ENCODE data around the gene C5orf47. TPM values are rescaled to one million over a fixed set of nuclear protein-coding genes. Genes with fewer than 3 reads are reported as not detected.

Gene C5orf47
- polyA plus RNA-seq, 1 of the 3 experiments (the other 2 are of a cell fraction), result not detected

DNA sequence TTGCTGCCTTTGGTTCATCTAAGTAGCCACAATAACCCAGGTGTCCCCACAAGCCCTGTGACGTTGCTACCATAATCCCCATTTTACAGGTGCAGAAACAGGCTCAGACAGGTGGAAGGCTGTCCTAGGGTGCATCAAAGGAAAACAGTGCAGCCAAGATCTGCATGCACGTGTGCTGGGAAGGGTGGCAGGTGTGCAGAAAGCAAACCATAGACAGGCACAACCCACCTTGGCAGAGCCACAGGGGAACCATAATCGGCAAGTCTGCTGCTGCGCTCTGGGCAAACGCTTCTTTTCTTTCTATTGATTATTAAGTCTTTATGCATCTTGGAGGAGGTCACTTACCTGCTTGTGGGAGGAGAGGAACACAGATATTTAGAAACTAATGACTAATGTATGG, 63.7 kb downstream of the C5orf47 start:
- Histone ChIP-seq H3K79me2 (ENCODE audit: insufficient read depth) (no peaks in the 10 kb centered on the region), H3K27ac (ENCODE audit: low read depth in 2 of 2, low read length in 1 of 2) (no peak overlapping the region), H3K9me2 (no peaks in the 10 kb centered on the region), H3K4me2 (no peak overlapping the region), H4K20me1 (ENCODE audit: insufficient read depth) (no peaks in the 10 kb centered on the region), H3F3A (replicated peaks; ENCODE audit: insufficient read depth) (no peaks in the 10 kb centered on the region), H3K9me3 (no peaks in the 10 kb centered on the region), H2AFZ (ENCODE audit: low read depth) (no peak overlapping the region), H3K9ac (no peak overlapping the region), H3K27me3 (ENCODE audit: insufficient read depth) (no peaks in the 10 kb centered on the region), H3K4me3 (ENCODE audit: low read depth in 2 of 2, low read length in 1 of 2) (no peak overlapping the region), H3K4me1 (ENCODE audit: control insufficient read depth in 1 of 2, insufficient read depth in 2 of 2, low read depth in 1 of 2, low read length in 1 of 2) (peaks cover 0 to 33% of the 10 kb centered on the region in 2 experiments; a peak in 2 of 4 replicates), H3K36me3 (replicated peaks in 1 of 2; ENCODE audit: control insufficient read depth in 1 of 2, insufficient read depth in 2 of 2, low read length in 1 of 2) (peaks cover 0 to 7% of the 10 kb centered on the region in 2 experiments)
- TF ChIP-seq FOSL2 (IDR thresholded peaks at IDR 0.05; ENCODE audit: borderline replicate concordance, low read depth) (no peak), ELF1 (IDR thresholded peaks at IDR 0.05) (no peak), SMC3 (IDR thresholded peaks at IDR 0.05; ENCODE audit: low read depth, low read length) (no peak), GABPA (IDR thresholded peaks at IDR 0.05; ENCODE audit: low read depth) (no peak), FOXJ3 (CRISPR knock-in tag; IDR thresholded peaks at IDR 0.05) (no peak)
- TF ChIP-seq, protein P1, sequence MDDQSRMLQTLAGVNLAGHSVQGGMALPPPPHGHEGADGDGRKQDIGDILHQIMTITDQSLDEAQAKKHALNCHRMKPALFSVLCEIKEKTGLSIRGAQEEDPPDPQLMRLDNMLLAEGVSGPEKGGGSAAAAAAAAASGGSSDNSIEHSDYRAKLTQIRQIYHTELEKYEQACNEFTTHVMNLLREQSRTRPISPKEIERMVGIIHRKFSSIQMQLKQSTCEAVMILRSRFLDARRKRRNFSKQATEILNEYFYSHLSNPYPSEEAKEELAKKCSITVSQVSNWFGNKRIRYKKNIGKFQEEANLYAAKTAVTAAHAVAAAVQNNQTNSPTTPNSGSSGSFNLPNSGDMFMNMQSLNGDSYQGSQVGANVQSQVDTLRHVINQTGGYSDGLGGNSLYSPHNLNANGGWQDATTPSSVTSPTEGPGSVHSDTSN (IDR thresholded peaks at IDR 0.05), result no peak
- no peak for DNase-seq
- ChIA-PET POLR2A (interaction anchor here (0.7 kb wide), 1 partner anchor 264 kb away, joined by 3 read pairs; no protein-coding TSS in a partner anchor), CTCF (interaction anchor here (0.9 to 1.8 kb wide), 2 partner anchors 260 to 265 kb away, joined by 3 to 10 read pairs; no protein-coding TSS in a partner anchor)
- 42% methylated on average over 5 of the region's 5 CpGs for WGBS (ENCODE audit: low lambda C conversion rate)

DNA sequence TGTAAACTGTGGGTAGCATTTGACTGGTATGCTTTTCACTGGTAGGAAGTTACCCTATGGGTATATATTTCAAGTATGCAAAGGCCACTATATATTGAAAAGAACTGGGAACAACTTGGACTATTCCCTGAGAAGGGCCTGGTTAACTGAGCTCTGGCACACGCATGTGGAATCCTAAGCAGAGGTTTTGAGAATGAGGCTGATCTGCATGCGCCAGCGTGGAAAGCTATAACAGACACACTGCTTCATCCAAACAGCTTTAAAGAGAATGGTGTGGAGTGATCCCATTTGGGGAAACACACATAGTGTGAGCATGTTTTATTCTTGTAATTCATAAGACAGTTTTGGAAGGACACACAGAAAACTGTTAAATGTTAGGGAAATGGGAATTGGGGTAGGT, 64.9 kb downstream of the C5orf47 start:
- H3K27ac ChIP-seq (ENCODE audit: low read depth in 2 of 2, low read length in 1 of 2), result no peak overlapping the region
- TF ChIP-seq POLR2AphosphoS5 (IDR thresholded peaks at IDR 0.05; ENCODE audit: low read depth, low read length) (no peak), MXI1 (IDR thresholded peaks at IDR 0.05; ENCODE audit: low read depth, low read length) (no peak)
- TF ChIP-seq, protein P2, sequence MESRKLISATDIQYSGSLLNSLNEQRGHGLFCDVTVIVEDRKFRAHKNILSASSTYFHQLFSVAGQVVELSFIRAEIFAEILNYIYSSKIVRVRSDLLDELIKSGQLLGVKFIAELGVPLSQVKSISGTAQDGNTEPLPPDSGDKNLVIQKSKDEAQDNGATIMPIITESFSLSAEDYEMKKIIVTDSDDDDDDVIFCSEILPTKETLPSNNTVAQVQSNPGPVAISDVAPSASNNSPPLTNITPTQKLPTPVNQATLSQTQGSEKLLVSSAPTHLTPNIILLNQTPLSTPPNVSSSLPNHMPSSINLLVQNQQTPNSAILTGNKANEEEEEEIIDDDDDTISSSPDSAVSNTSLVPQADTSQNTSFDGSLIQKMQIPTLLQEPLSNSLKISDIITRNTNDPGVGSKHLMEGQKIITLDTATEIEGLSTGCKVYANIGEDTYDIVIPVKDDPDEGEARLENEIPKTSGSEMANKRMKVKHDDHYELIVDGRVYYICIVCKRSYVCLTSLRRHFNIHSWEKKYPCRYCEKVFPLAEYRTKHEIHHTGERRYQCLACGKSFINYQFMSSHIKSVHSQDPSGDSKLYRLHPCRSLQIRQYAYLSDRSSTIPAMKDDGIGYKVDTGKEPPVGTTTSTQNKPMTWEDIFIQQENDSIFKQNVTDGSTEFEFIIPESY (IDR thresholded peaks at IDR 0.05; ENCODE audit: borderline replicate concordance, low read depth), result no peak
- peaks cover 0 to 7% of the 10 kb centered on the region in 2 experiments for H3K36me3 ChIP-seq (replicated peaks in 1 of 2; ENCODE audit: control insufficient read depth in 1 of 2, insufficient read depth in 2 of 2, low read length in 1 of 2)
- no peaks in the 10 kb centered on the region for H3K9me2 ChIP-seq
- H3K9ac ChIP-seq, result no peak overlapping the region
- no peak overlapping the region for H2AFZ ChIP-seq (ENCODE audit: low read depth)
- H3K27me3 ChIP-seq (ENCODE audit: insufficient read depth), result no peaks in the 10 kb centered on the region
- CTCF ChIA-PET, result interaction anchor here (0.7 to 6.0 kb wide), 5 partner anchors 8 to 264 kb away, joined by 3 to 35 read pairs (median 5); partner anchors contain the start of gene NSG2
- no peak overlapping the region for H3K4me2 ChIP-seq
- H3K9me3 ChIP-seq, result no peaks in the 10 kb centered on the region
- 71% methylated on average over 3 of the region's 3 CpGs for WGBS (ENCODE audit: low lambda C conversion rate)
- DNase-seq, result no peak
- no peaks in the 10 kb centered on the region for H3K79me2 ChIP-seq (ENCODE audit: insufficient read depth)
- no peak overlapping the region for H3K4me3 ChIP-seq (ENCODE audit: low read depth in 2 of 2, low read length in 1 of 2)
- POLR2A ChIA-PET, result interaction anchor here (0.7 to 1.0 kb wide), 2 partner anchors 13 to 28 kb away, joined by 3 read pairs; no protein-coding TSS in a partner anchor
- no peaks in the 10 kb centered on the region for H4K20me1 ChIP-seq (ENCODE audit: insufficient read depth)
- no peaks in the 10 kb centered on the region for H3F3A ChIP-seq (replicated peaks; ENCODE audit: insufficient read depth)
- peaks cover 0 to 26% of the 10 kb centered on the region in 2 experiments; a peak in 2 of 4 replicates for H3K4me1 ChIP-seq (ENCODE audit: control insufficient read depth in 1 of 2, insufficient read depth in 2 of 2, low read depth in 1 of 2, low read length in 1 of 2)

Other genes starting within 250 kb of the C5orf47 start
- 6.8 and 9.4 TPM in 2 replicates for gene CPEB4, start 100.8 kb upstream of the C5orf47 start, polyA plus RNA-seq (2012; rRNA removed)
- 4.3 and 10.7 TPM in 2 replicates for gene NSG2, start 56.5 kb downstream of the C5orf47 start, polyA plus RNA-seq (2012; rRNA removed)